A673 (cell line): Measurements from ENCODE around the gene LANCL1. TPM values are rescaled to one million over a fixed set of nuclear protein-coding genes. Genes with fewer than 3 reads are reported as not detected.

Experiments used
- BruUV-seq: library from RNA; stranded (reverse); fragments of 400-500 nt; replicated peaks from 2 replicates; lab custom pipeline; 2021; lab: Mats Ljungman, UMichigan
- CTCF ChIA-PET: fragments of 300-600 bp; sonication (Branson Sonifier 250); formaldehyde crosslinking; loops from one replicate; lab custom pipeline; 2022; ENCODE audit warnings: antibody characterized with exemption; lab: Charles Lee
- POLR2A ChIA-PET: fragments of 300-600 bp; sonication (Branson Sonifier 250); formaldehyde crosslinking; loops from one replicate; lab custom pipeline; 2022; ENCODE audit warnings: antibody characterized with exemption; ENCODE audit not compliant: low non-redundant PET; lab: Charles Lee
- DNase-seq: peaks from one replicate; pipeline ENCODE4 v3.0.0-alpha.2; 2015; ENCODE audit warnings: low spot score
- H3K27ac ChIP-seq: fragments of 200-600 bp; sonication (generic); 2 replicates; pipeline ENCODE4 v1.5.1; 2016; ENCODE audit warnings: mixed run types, low read depth, mild to moderate bottlenecking, mixed read lengths, antibody characterized with exemption, low read length; ENCODE audit not compliant: poor library complexity, severe bottlenecking
- H3K27me3 ChIP-seq: fragments of 200-600 bp; sonication (generic); replicated peaks from 2 replicates; pipeline ENCODE4 v1.6.1; 2017; ENCODE audit warnings: mixed run types, low read depth, mild to moderate bottlenecking, mixed read lengths, antibody characterized with exemption, low read length; ENCODE audit not compliant: insufficient read depth, poor library complexity
- H3K36me3 ChIP-seq: fragments of 200-600 bp; sonication (generic); 2 replicates; pipeline ENCODE4 v1.6.1; 2016; ENCODE audit warnings: mixed run types, mild to moderate bottlenecking, mixed read lengths, antibody characterized with exemption, low read length; ENCODE audit not compliant: insufficient read depth, poor library complexity, severe bottlenecking
- H3K4me1 ChIP-seq: fragments of 200-600 bp; sonication (generic); 2 replicates; pipeline ENCODE4 v1.6.1; 2017; ENCODE audit warnings: mixed run types, mild to moderate bottlenecking, mixed read lengths, antibody characterized with exemption, low read length; ENCODE audit not compliant: insufficient read depth, poor library complexity, severe bottlenecking
- H3K4me3 ChIP-seq: fragments of 200-600 bp; sonication (generic); 2 replicates; pipeline ENCODE4 v1.5.1; 2016; ENCODE audit warnings: low read depth, mixed run types, mild to moderate bottlenecking, mixed read lengths, low read length; ENCODE audit not compliant: poor library complexity, severe bottlenecking
- H3K9me3 ChIP-seq: fragments of 200-600 bp; sonication (generic); 2 replicates; pipeline ENCODE4 v1.6.1; 2016; ENCODE audit warnings: mixed run types, low read depth, mild to moderate bottlenecking, mixed read lengths, antibody characterized with exemption, low read length; ENCODE audit not compliant: poor library complexity, severe bottlenecking
- EZH2 ChIP-seq: fragments of 200-600 bp; sonication (generic); IDR thresholded peaks from 2 replicates; pipeline ENCODE4 v1.6.1; 2017; ENCODE audit warnings: borderline replicate concordance, low read depth, mild to moderate bottlenecking, mixed read lengths, antibody characterized with exemption, low read length; ENCODE audit not compliant: poor library complexity, severe bottlenecking
- intact Hi-C: fragments of 100-400 bp; cut with micrococcal nuclease; formaldehyde crosslinking; loops from one replicate; pipeline ENCODE4 v1.10.0; 2022; ENCODE audit not compliant: unreplicated experiment
- total RNA-seq: library from RNA; stranded (reverse); gene quantifications from 2 replicates; pipeline ENCODE4 v1.2.3, GENCODE V29; 2021
- TF ChIP-seq, protein P1 (sequence below): fragments of 300-800, 200-600 bp; sonication (generic); conservative IDR thresholded peaks from 2 replicates; pipeline ENCODE4 v1.5.1; 2017; ENCODE audit warnings: low read depth, mild to moderate bottlenecking, antibody characterized with exemption, low read length, moderate library complexity, mixed read lengths

The LANCL1 gene
- total RNA-seq, 1 experiment from 2014 or later = 55.6 TPM

DNA sequence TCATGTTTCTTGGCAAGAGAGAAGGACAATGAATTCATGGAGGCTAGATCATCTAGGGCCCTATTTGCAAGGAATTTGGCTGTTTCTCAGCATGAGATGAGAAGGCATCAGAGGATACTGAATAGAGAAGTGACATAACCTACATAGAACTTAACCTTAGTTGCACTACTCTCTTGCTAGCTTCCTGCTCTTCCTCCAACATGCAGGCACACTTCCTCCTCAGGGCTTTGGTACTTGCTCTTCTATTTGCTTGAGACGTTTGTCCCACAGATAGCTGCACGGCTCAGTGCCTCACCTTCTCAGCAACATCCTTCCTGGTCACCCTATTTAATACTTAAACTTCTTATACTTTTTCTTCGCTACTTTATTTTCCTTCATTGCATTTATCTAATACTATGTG, 20.0 kb upstream of the LANCL1 start:
- TF ChIP-seq, protein P1, sequence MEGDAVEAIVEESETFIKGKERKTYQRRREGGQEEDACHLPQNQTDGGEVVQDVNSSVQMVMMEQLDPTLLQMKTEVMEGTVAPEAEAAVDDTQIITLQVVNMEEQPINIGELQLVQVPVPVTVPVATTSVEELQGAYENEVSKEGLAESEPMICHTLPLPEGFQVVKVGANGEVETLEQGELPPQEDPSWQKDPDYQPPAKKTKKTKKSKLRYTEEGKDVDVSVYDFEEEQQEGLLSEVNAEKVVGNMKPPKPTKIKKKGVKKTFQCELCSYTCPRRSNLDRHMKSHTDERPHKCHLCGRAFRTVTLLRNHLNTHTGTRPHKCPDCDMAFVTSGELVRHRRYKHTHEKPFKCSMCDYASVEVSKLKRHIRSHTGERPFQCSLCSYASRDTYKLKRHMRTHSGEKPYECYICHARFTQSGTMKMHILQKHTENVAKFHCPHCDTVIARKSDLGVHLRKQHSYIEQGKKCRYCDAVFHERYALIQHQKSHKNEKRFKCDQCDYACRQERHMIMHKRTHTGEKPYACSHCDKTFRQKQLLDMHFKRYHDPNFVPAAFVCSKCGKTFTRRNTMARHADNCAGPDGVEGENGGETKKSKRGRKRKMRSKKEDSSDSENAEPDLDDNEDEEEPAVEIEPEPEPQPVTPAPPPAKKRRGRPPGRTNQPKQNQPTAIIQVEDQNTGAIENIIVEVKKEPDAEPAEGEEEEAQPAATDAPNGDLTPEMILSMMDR = no peak
- TF ChIP-seq EZH2 = no peak
- H3K4me1 ChIP-seq = no peaks in the 10 kb centered on the region
- no peaks in the 10 kb centered on the region for H3K9me3 ChIP-seq
- H3K27me3 ChIP-seq = no peaks in the 10 kb centered on the region
- H3K27ac ChIP-seq = no peak overlapping the region
- POLR2A ChIA-PET = no interaction called here
- intact Hi-C loops = no loop called here
- H3K4me3 ChIP-seq = no peak overlapping the region
- DNase-seq = no peak
- CTCF ChIA-PET = no interaction called here
- no peaks in the 10 kb centered on the region for H3K36me3 ChIP-seq
- BruUV-seq = no TSS peak

DNA sequence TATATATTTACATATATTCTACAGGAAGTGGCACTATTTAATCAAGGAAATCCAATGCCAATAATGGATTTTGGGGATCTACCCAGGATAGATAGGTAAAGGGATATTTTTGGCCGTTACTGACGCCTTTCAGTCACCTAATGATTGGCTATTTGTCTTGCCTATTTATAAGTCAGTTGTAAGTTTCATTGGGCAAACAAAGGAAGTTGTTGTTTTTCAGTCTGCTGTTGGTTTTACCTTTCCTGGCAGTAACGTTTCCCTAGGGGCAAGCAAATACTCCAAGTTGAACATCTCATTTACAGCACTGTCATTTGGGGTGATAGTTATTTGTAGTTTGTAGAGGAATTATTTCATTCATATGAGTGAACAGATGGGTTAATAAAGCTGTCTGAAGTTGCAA, 17.0 kb upstream of the LANCL1 start:
- no peak for DNase-seq
- POLR2A ChIA-PET = no interaction called here
- Histone ChIP-seq H3K4me1 (no peaks in the 10 kb centered on the region), H3K27me3 (no peaks in the 10 kb centered on the region), H3K27ac (no peak overlapping the region), H3K4me3 (no peak overlapping the region), H3K9me3 (no peaks in the 10 kb centered on the region), H3K36me3 (no peaks in the 10 kb centered on the region)
- intact Hi-C loops = no loop called here
- no TSS peak for BruUV-seq
- TF ChIP-seq, protein P1 = no peak
- no peak for TF ChIP-seq EZH2
- CTCF ChIA-PET = no interaction called here

DNA sequence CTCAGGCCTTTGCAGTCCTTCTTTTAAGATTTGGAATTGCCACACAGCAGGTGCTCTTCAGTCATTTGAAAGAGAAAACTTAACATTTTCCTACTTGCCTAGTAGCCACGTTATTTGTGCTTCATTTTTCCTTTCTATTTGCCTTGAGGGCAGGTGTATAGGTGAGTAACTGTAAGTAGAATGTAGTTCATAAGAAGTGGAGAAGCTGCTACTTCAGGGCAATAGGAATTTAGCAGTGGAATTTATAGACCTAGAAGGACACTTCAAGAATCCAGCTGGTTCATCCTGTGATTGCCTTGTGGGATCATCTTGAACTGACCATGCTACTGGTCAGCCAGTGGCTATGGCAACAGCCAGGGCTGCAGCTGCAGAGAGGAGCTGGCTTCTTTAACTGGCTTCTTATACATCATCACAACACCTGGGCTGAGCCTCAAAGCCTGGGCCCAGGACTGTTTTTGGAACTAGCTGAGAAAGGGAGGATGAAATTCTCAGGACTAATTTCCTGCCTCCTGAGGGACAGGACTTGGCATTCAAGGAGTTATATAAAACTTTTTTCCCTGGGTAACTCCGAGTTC, 5.1 kb upstream of the LANCL1 start:
- Histone ChIP-seq H3K4me1 (peaks cover 4% of the 10 kb centered on the region), H3K27me3 (no peaks in the 10 kb centered on the region), H3K27ac (no peak overlapping the region), H3K9me3 (no peaks in the 10 kb centered on the region), H3K36me3 (no peaks in the 10 kb centered on the region), H3K4me3 (no peak overlapping the region)
- ChIA-PET CTCF (interaction anchor here (0.8 kb wide), 1 partner anchor 22 kb away, joined by 4 read pairs; no protein-coding TSS in a partner anchor), POLR2A (no interaction called here)
- no peak for DNase-seq
- intact Hi-C loops = no loop called here
- TF ChIP-seq EZH2 = no peak
- TF ChIP-seq, protein P1 = no peak
- BruUV-seq = no TSS peak
